Mucosa of rectum (tissue), 2 donors: Measurements from ENCODE around the gene PXN.
A peak's percentile ranks its signal among the peaks of the same experiment; 100 is the strongest.
"Not testable (repeated sequence)": the region's sequence is repeated elsewhere in the genome, so short reads cannot be mapped to it uniquely, and the experiment has no call there.

Experiments
- H3K27ac ChIP-seq, 2 donors: one replicate each; pipeline ENCODE4 v1.7.0; 2013; ENCODE audit warnings: inconsistent platforms in 2 of 2, low read depth in 2 of 2, low read length in 2 of 2
- H3K27me3 ChIP-seq, 2 donors: one replicate each; pipeline ENCODE4 v1.7.0; 2013; ENCODE audit warnings: low read length in 2 of 2; ENCODE audit not compliant: control insufficient read depth in 2 of 2, insufficient read depth in 2 of 2
- H3K36me3 ChIP-seq, 2 donors: one replicate each; pipeline ENCODE4 v1.7.0; 2013; ENCODE audit warnings: low read length in 2 of 2; ENCODE audit not compliant: control insufficient read depth in 2 of 2, insufficient read depth in 2 of 2
- H3K4me1 ChIP-seq, 2 donors: one replicate each; pipeline ENCODE4 v1.7.0; 2013; ENCODE audit warnings: low read length in 2 of 2, mild to moderate bottlenecking in 1 of 2; ENCODE audit not compliant: control insufficient read depth in 2 of 2, insufficient read depth in 2 of 2
- H3K4me3 ChIP-seq, 2 donors: one replicate each; pipeline ENCODE4 v1.7.0; 2013; ENCODE audit warnings: low read length in 2 of 2
- H3K9ac ChIP-seq, 2 donors: one replicate each; pipeline ENCODE4 v1.7.0; 2013; ENCODE audit warnings: low read length in 2 of 2, low read depth in 1 of 2, mild to moderate bottlenecking in 1 of 2
- H3K9me3 ChIP-seq, 2 donors: one replicate each; pipeline ENCODE4 v1.7.0; 2013; ENCODE audit warnings: low read length in 2 of 2; ENCODE audit not compliant: control insufficient read depth in 2 of 2
- donor health status: healthy.
- donor health status: Normal muscosa, but diverticular disease.

The PXN gene

GRCh38 chr12:120261951-120262851 lies 3.3 kb downstream of the PXN start:
- Histone ChIP-seq H3K4me3 (peak overlapping the region in 1 of 2 donors; percentile 63), H3K27me3 (no peaks in the 10 kb centered on the region), H3K27ac (peak overlapping the region; percentile 53 to 75), H3K4me1 (peaks cover 36 to 48% of the 10 kb centered on the region in 2 donors), H3K36me3 (no peaks in the 10 kb centered on the region), H3K9me3 (no peaks in the 10 kb centered on the region), H3K9ac (peak overlapping the region in 1 of 2 donors; percentile 14)

- no peak overlapping the region for H3K9ac ChIP-seq
- no peaks in the 10 kb centered on the region for H3K27me3 ChIP-seq
- no peaks in the 10 kb centered on the region for H3K36me3 ChIP-seq
- peaks cover 32 to 48% of the 10 kb centered on the region in 2 donors for H3K4me1 ChIP-seq
- no peak overlapping the region for H3K4me3 ChIP-seq
- H3K27ac ChIP-seq, result no peak overlapping the region
- no peaks in the 10 kb centered on the region for H3K9me3 ChIP-seq
Measured at GRCh38 chr12:120260607-120261006, 4.9 kb downstream of the PXN start.

- Histone ChIP-seq H3K36me3 (no peaks in the 10 kb centered on the region), H3K9me3 (no peaks in the 10 kb centered on the region), H3K9ac (no peak overlapping the region), H3K27ac (no peak overlapping the region), H3K4me1 (peaks cover 26 to 43% of the 10 kb centered on the region in 2 donors), H3K4me3 (no peak overlapping the region), H3K27me3 (no peaks in the 10 kb centered on the region)
Measured at GRCh38 chr12:120259418-120260202, 5.9 kb downstream of the PXN start.

- no peak overlapping the region for H3K27ac ChIP-seq
- no peaks in the 10 kb centered on the region for H3K27me3 ChIP-seq
- no peaks in the 10 kb centered on the region for H3K36me3 ChIP-seq
- H3K4me3 ChIP-seq, result no peak overlapping the region
- H3K9ac ChIP-seq, result no peak overlapping the region
- no peaks in the 10 kb centered on the region for H3K9me3 ChIP-seq
- H3K4me1 ChIP-seq, result peaks cover 17 to 31% of the 10 kb centered on the region in 2 donors
Measured at GRCh38 chr12:120258323-120258896, 7.1 kb downstream of the PXN start.

GRCh38 chr12:120257041-120257821 lies 8.3 kb downstream of the PXN start:
- H3K4me3 ChIP-seq, result no peak overlapping the region
- H3K27me3 ChIP-seq, result no peaks in the 10 kb centered on the region
- peaks cover 14 to 20% of the 10 kb centered on the region in 2 donors for H3K4me1 ChIP-seq
- H3K9me3 ChIP-seq, result no peaks in the 10 kb centered on the region
- H3K36me3 ChIP-seq, result no peaks in the 10 kb centered on the region
- H3K9ac ChIP-seq, result peak overlapping the region in 1 of 2 donors; percentile 39
- peak overlapping the region; percentile 54 to 79 for H3K27ac ChIP-seq

- H3K4me1 ChIP-seq, result peaks cover 17 to 18% of the 10 kb centered on the region in 2 donors
- no peak overlapping the region for H3K9ac ChIP-seq
- no peaks in the 10 kb centered on the region for H3K36me3 ChIP-seq
- H3K9me3 ChIP-seq, result no peaks in the 10 kb centered on the region
- no peaks in the 10 kb centered on the region for H3K27me3 ChIP-seq
- no peak overlapping the region for H3K4me3 ChIP-seq
- no peak overlapping the region for H3K27ac ChIP-seq
Measured at GRCh38 chr12:120254809-120255208, 10.7 kb downstream of the PXN start.

- not testable (repeated sequence) for H3K27me3 ChIP-seq, H3K27ac ChIP-seq
- peaks cover 16 to 23% of the 10 kb centered on the region in 2 donors for H3K4me1 ChIP-seq
Measured at GRCh38 chr12:120253313-120253712, 12.2 kb downstream of the PXN start.

GRCh38 chr12:120252071-120252906 lies 13.2 kb downstream of the PXN start:
- peaks cover 9 to 18% of the 10 kb centered on the region in 2 donors for H3K4me1 ChIP-seq
- H3K4me3 ChIP-seq, result no peak overlapping the region
- H3K27ac ChIP-seq, result no peak overlapping the region

More at GRCh38 chr12:120253313-120253712, 12.2 kb downstream of the PXN start:
- not testable (repeated sequence) for H3K9me3 ChIP-seq, H3K4me3 ChIP-seq, H3K36me3 ChIP-seq, H3K9ac ChIP-seq

More at GRCh38 chr12:120252071-120252906, 13.2 kb downstream of the PXN start:
- no peaks in the 10 kb centered on the region for H3K36me3 ChIP-seq
- H3K9me3 ChIP-seq, result no peaks in the 10 kb centered on the region
- H3K9ac ChIP-seq, result no peak overlapping the region
- no peaks in the 10 kb centered on the region for H3K27me3 ChIP-seq
